CD4-positive, alpha-beta T cell treated with Interleukin-6 at 100 ng/mL for 8 hours (primary cell): ENCODE data around the gene CASP2.
"Not testable (repeated sequence)": the region's sequence is repeated elsewhere in the genome, so short reads cannot be mapped to it uniquely, and the experiment has no call there.

Source experiments
- DNase-seq: peaks from one replicate; pipeline ENCODE4 v3.0.0-alpha.2; 2020; ENCODE audit warnings: mixed read lengths, low spot score

Gene CASP2

DNA sequence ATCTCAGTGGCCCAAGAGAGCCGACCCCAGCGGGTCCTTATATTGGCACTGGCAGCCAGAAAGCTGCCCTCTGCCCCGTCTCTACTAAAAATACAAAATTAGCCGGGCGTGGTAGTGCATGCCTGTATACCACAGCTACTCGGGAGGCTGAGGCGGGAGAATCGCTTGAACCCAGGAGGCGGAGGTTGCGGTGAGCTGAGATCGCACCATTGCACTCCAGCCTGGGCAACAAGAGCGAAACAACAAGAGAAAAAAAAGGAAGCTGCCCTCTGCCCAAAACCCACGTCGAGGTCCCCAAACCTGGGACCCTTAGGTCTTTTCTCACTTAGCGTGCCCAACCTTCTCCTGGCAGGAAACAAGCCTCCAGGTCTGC lies 24.0 kb upstream of the CASP2 start:
- DNase-seq = not testable (repeated sequence)

DNA sequence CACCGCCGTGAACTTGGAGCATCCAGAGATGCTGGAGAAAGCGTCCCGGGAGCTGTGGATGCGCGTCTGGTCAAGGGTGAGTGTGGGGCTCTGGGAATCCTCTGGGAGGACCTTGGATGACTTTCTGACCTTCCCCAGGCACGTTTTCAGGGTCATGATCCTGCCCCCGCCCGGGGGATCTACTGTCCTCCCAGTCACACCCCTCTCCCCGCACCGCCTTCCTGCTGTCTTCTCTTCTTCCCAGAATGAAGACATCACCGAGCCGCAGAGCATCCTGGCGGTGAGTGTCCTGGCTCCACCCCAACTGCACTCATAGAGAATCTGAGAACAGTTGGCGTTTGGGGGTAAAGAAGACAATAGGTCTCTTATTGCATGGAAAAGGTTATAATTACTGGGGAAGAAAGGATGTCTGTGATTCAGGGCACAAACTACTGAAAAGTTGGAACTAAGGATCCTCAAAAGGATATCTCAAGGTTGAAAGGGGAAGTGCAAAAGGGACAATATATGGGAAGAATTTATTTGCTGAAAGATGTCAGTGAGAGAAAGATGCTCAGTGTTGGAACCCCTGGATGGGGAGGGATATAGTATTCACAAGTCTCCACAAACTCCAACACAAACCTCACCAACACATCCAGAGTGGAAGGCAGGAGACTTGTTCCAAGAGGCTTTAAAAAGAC lies 23.0 kb upstream of the CASP2 start:
- DNase-seq = no peak

DNA sequence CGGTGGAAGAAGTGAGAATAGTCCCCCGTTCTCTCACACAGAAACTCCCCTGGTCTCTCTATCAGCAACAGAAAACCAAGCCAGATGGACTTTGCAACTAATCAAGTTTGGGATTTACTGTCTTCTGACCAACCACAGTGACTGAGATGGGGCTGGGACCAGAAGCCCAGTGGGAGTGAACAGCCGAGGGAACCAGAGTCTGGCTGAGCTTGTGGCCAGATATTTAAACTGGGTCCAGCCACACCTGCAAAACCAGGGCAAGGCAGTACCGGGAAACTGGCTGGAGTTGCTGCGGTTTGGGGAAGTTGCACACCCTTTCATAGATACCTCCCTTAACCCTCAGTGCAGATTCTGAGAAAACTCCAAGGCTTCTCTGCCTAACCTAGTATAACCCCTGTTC lies 18.9 kb upstream of the CASP2 start:
- DNase-seq = no peak

GRCh38 chr7:143271240-143271639 lies 16.9 kb upstream of the CASP2 start:
- no peak for DNase-seq

DNA sequence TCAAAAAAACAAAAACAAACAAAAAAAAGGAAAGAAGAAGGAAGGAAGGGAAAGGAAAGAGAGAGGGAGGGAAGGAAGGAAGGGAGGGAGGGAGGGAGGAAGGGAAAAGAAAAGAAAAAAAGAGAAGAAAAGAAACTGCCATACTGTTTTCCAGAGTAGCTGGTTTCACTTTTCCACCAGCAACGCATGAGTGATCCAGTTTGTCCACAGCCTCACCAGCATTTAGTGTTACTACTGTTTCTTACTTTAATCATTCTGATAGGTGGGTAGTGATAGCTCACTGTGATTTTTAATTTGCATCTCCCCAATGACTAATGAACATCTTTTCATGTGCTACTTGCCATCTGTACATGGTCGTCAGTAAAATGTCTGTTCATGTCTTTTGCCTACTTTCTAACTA lies 15.3 kb upstream of the CASP2 start:
- no peak for DNase-seq

GRCh38 chr7:143279186-143280098 lies 8.7 kb upstream of the CASP2 start:
- DNase-seq = no peak

DNA sequence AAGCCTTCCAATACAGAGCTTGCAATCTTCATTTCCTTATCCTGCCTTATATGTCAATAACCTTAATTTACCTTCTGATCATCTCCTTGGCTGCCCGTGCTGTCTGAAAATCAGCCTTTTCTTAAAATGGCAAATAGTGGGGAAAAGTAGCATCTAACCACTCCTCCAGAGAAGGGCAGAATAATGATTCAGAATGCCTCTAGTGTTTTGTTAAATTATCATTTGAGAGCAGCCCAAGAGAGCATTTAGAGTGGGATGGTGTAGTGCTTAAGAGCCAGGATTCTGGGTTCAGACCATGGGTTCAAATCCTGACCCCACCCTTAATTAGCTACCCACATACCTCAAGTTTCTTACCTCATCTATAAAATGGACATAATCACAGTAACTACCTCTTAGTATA lies 8.0 kb upstream of the CASP2 start:
- no peak for DNase-seq

GRCh38 chr7:143280566-143280965 lies 7.6 kb upstream of the CASP2 start:
- no peak for DNase-seq

- DNase-seq = no peak
Observed at GRCh38 chr7:143281529-143281928, 6.6 kb upstream of the CASP2 start.

- DNase-seq = no peak
Observed at GRCh38 chr7:143282124-143282523, 6.0 kb upstream of the CASP2 start.

- no peak for DNase-seq
Observed at GRCh38 chr7:143283381-143283780, 4.8 kb upstream of the CASP2 start.

GRCh38 chr7:143284591-143285469 lies 3.3 kb upstream of the CASP2 start, which contains the start of gene TMEM139:
Gene TMEM139 (plus strand): TSS chr7:143284958. CDS start chr7:143285958, 1,000 bp downstream.
- DNase-seq = no peak

DNA sequence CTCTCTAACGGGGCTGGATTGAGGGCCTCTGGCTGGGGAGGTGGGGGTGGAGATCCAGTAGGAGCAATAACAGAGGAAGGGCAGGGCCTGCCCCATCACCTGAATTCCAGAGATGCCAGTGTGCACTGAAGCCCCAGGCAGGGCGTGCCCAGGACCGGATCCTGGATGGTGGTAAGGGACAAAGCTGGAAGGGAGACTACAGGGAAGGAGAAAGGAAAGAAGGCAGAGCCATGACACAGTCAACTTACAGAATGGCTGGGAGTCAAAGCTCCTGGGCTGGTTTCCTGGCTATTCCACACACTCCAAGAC lies 2.7 kb upstream of the CASP2 start:
- no peak for DNase-seq

- DNase-seq = no peak
Observed at GRCh38 chr7:143285806-143286521, 2.2 kb upstream of the CASP2 start.

DNA sequence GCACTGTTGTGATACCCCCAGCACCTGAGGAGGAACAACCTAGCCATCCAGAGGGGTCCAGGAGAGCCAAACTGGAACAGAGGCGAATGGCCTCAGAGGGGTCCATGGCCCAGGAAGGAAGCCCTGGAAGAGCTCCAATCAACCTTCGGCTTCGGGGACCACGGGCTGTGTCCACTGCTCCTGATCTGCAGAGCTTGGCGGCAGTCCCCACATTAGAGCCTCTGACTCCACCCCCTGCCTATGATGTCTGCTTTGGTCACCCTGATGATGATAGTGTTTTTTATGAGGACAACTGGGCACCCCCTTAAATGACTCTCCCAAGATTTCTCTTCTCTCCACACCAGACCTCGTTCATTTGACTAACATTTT lies 1.6 kb upstream of the CASP2 start:
- no peak for DNase-seq

- DNase-seq = no peak
Observed at GRCh38 chr7:143287339-143287934, 714 bp upstream of the CASP2 start.

GRCh38 chr7:143288836-143289235 lies 685 bp downstream of the CASP2 start:
- DNase-seq = no peak

GRCh38 chr7:143289421-143289820 lies 1.3 kb downstream of the CASP2 start:
- DNase-seq = no peak

DNA sequence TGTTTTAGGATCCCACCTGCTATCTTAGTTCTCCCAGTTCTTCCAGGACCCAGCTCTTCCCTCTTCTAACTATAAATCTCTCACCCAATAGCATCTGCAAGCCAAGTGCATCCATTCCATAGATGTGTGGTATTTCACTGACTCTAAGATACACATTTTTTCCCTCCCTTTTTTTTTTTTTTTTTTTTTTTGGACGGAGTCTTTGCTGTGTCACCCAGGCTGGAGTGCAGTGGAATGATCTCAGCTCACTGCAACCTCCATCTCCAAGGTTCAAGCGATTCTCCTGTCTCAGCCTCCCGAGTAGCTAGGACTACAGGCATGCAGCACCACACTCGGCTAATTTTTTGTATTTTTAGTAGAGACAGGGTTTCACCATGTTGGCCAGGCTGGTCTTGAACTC lies 1.7 kb downstream of the CASP2 start:
- DNase-seq = not testable (repeated sequence)

- no peak for DNase-seq
Observed at GRCh38 chr7:143290293-143290692, 2.1 kb downstream of the CASP2 start.

GRCh38 chr7:143292876-143293275 lies 4.7 kb downstream of the CASP2 start:
- no peak for DNase-seq

- DNase-seq = no peak
Observed at GRCh38 chr7:143295870-143296269, 7.7 kb downstream of the CASP2 start.
